ENCODE measurements around the gene ECT2L.

- TF ChIP-seq, protein P1, sequence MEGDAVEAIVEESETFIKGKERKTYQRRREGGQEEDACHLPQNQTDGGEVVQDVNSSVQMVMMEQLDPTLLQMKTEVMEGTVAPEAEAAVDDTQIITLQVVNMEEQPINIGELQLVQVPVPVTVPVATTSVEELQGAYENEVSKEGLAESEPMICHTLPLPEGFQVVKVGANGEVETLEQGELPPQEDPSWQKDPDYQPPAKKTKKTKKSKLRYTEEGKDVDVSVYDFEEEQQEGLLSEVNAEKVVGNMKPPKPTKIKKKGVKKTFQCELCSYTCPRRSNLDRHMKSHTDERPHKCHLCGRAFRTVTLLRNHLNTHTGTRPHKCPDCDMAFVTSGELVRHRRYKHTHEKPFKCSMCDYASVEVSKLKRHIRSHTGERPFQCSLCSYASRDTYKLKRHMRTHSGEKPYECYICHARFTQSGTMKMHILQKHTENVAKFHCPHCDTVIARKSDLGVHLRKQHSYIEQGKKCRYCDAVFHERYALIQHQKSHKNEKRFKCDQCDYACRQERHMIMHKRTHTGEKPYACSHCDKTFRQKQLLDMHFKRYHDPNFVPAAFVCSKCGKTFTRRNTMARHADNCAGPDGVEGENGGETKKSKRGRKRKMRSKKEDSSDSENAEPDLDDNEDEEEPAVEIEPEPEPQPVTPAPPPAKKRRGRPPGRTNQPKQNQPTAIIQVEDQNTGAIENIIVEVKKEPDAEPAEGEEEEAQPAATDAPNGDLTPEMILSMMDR (IDR thresholded peaks at IDR 0.05) = no peak
- TF ChIP-seq EP300 (IDR thresholded peaks at IDR 0.05) (no peak), POLR2A (IDR thresholded peaks at IDR 0.05) (no peak), POLR2AphosphoS5 (IDR thresholded peaks at IDR 0.05) (no peak)
These were observed 73.5 kb downstream of the ECT2L start for GRCh38 chr6:138869398-138869797.
